ENCODE measurements around the gene THSD7B.

DNA sequence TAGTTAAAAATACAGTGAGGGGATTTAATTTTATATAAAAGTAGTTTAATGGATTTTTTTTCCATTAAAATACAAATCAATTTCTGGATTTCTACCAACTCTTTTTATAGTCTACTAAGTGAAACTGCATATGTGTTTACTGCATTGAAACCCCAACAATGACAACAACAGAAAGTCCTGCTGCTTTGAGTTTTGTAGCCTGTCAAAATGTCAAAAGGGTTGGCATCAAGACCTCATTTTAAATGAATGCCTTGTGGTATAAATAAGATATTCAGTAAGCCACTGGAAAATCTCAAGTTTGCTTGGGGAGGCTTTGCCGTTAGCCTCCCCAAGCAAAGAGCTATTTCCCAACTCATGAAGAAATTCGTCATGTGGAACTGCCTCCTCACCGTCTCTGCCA lies 758.6 kb downstream of the THSD7B start:
- TF ChIP-seq TAF1 (IDR thresholded peaks at IDR 0.05; ENCODE audit: low read depth) (no peak), ZBTB7A (IDR thresholded peaks at IDR 0.05; ENCODE audit: low read depth) (no peak)
